B cell (primary cell): ENCODE results near the gene HOXD3. TPM values are rescaled to one million over a fixed set of nuclear protein-coding genes. Genes with fewer than 3 reads are reported as not detected.

Experiments
- ATAC-seq: fragments of 200-7000 bp; cut with Tn5 transposase; one replicate; pipeline ENCODE4 v1.10.0; 2021; ENCODE audit warnings: low read depth, mild to moderate bottlenecking, moderate number of reproducible peaks, moderate library complexity
- CTCF ChIA-PET: fragments of 350-600 bp; sonication (Branson Sonifier 250); formaldehyde crosslinking; loops from one replicate; lab custom pipeline; 2021; ENCODE audit warnings: antibody characterized with exemption, inconsistent platforms; lab: Charles Lee
- POLR2A ChIA-PET: fragments of 350-600 bp; sonication (Branson Sonifier 250); formaldehyde crosslinking; loops from one replicate; lab custom pipeline; 2021; ENCODE audit warnings: antibody characterized with exemption; lab: Charles Lee
- DNase-seq: peaks from one replicate; pipeline ENCODE4 v3.0.0; 2013
- H2AFZ ChIP-seq: 2 replicates; pipeline ENCODE4 v1.6.1; 2012; ENCODE audit warnings: mild to moderate bottlenecking, low read depth, low read length; ENCODE audit not compliant: insufficient read depth, poor library complexity, severe bottlenecking
- H3K27ac ChIP-seq, 2 donors: 1 replicate in 1 of 2; 2 replicates in 1 of 2; pipeline ENCODE4 v1.5.1; 2012 to 2013; ENCODE audit warnings: low read length in 2 of 2, mild to moderate bottlenecking in 2 of 2, moderate library complexity in 1 of 2
- H3K27me3 ChIP-seq, 4 experiments: fragments of 200-600 bp in 1 of 4; sonication (generic) in 1 of 4; replicated peaks in 1 of 4; 1 replicate in 2 of 4; 2 replicates in 2 of 4; pipeline versions ENCODE4 v1.6.1 to v1.7.0; 2013 to 2016; ENCODE audit warnings: low read length in 3 of 4, mild to moderate bottlenecking in 2 of 4, mixed read lengths in 1 of 4, moderate library complexity in 1 of 4; ENCODE audit not compliant: insufficient read depth in 4 of 4, control insufficient read depth in 3 of 4; ENCODE audit errors: control extremely low read depth in 1 of 4
- H3K36me3 ChIP-seq, 2 experiments: replicated peaks in 1 of 2; 1 replicate in 1 of 2; 2 replicates in 1 of 2; pipeline versions ENCODE4 v1.6.1 to v1.7.1; 2013; ENCODE audit warnings: low read length in 1 of 2; ENCODE audit not compliant: insufficient read depth in 2 of 2, control insufficient read depth in 1 of 2; ENCODE audit errors: control extremely low read depth in 1 of 2, extremely low read depth in 1 of 2
- H3K4me1 ChIP-seq, 2 donors: fragments of 200-600 bp in 1 of 2; sonication (generic) in 1 of 2; 1 replicate in 1 of 2; 2 replicates in 1 of 2; pipeline versions ENCODE4 v1.5.1 to v1.6.1; 2013 to 2017; ENCODE audit warnings: low read length in 2 of 2; ENCODE audit not compliant: control insufficient read depth in 2 of 2, insufficient read depth in 2 of 2
- H3K4me2 ChIP-seq: replicated peaks from 2 replicates; pipeline ENCODE3; 2012; ENCODE audit warnings: mild to moderate bottlenecking, low read depth, low read length; ENCODE audit not compliant: poor library complexity, severe bottlenecking
- H3K4me3 ChIP-seq, 5 experiments: fragments of 200-600 bp in 1 of 5; sonication (generic) in 1 of 5; 1 replicate in 3 of 5; 2 replicates in 2 of 5; pipeline versions ENCODE4 v1.5.1 to v1.7.0; 2011 to 2016; ENCODE audit warnings: low read length in 4 of 5, mild to moderate bottlenecking in 4 of 5, low read depth in 2 of 5, control low read depth in 1 of 5, moderate library complexity in 1 of 5; ENCODE audit not compliant: insufficient read depth in 1 of 5; ENCODE audit errors: control extremely low read depth in 1 of 5, extremely low read depth in 1 of 5
- H3K79me2 ChIP-seq: fragments of 200-600 bp; sonication (generic); one replicate; pipeline ENCODE4 v1.6.0; 2016; ENCODE audit warnings: low read length; ENCODE audit not compliant: control insufficient read depth, insufficient read depth
- H3K9ac ChIP-seq: fragments of 200-600 bp; sonication (generic); 2 replicates; pipeline ENCODE4 v1.6.1; 2017; ENCODE audit warnings: mild to moderate bottlenecking, low read length, moderate library complexity
- H3K9me3 ChIP-seq, 3 donors: one replicate each; pipeline versions ENCODE4 v1.6.1 to v1.7.1; 2013; ENCODE audit warnings: low read length in 2 of 3; ENCODE audit not compliant: control insufficient read depth in 2 of 3, insufficient read depth in 1 of 3; ENCODE audit errors: control extremely low read depth in 1 of 3
- H4K20me1 ChIP-seq: 2 replicates; pipeline ENCODE4 v1.6.0; 2012; ENCODE audit warnings: mild to moderate bottlenecking, low read length; ENCODE audit not compliant: insufficient read depth, control insufficient read depth, poor library complexity, severe bottlenecking
- H3K27ac Mint-ChIP-seq: one replicate; pipeline ENCODE4 v1.8.0; 2021; ENCODE audit warnings: mixed read lengths
- H3K27me3 Mint-ChIP-seq: one replicate; pipeline ENCODE4 v1.8.0; 2021; ENCODE audit warnings: mixed read lengths
- H3K4me1 Mint-ChIP-seq: one replicate; pipeline ENCODE4 v1.8.0; 2021; ENCODE audit warnings: mixed read lengths
- H3K4me3 Mint-ChIP-seq: one replicate; pipeline ENCODE4 v1.8.0; 2021; ENCODE audit warnings: mixed read lengths
- H3K9me3 Mint-ChIP-seq: one replicate; pipeline ENCODE4 v1.8.0; 2022; ENCODE audit warnings: mixed read lengths; ENCODE audit not compliant: insufficient read depth
- CTCF ChIP-seq: fragments of 200-600 bp; IDR thresholded peaks from one replicate; pipeline ENCODE4 v1.8.0; 2022; ENCODE audit warnings: antibody characterized with exemption, mild to moderate bottlenecking
- EZH2 ChIP-seq: IDR thresholded peaks from 2 replicates; pipeline ENCODE4 v1.6.1; 2012; ENCODE audit warnings: borderline replicate concordance, low read depth, mild to moderate bottlenecking, moderate library complexity, low read length; ENCODE audit not compliant: insufficient read depth, poor library complexity, severe bottlenecking
- WGBS: methylation state at CpG from one replicate; pipeline ENCODE4 v1.1.5; 2013; ENCODE audit warnings: missing lambda C conversion rate; ENCODE audit not compliant: insufficient coverage; 5-methylcytosine and 5-hydroxymethylcytosine counted together
- intact Hi-C: fragments of 100-400 bp; cut with micrococcal nuclease; formaldehyde crosslinking; loops from one replicate; pipeline ENCODE4 v1.10.0; 2022
- polyA plus RNA-seq: library from polyadenylated mRNA; depleted of rRNA; stranded (reverse); fragments of >200 nt; gene quantifications from 2 replicates; pipeline ENCODE4 v1.2.3, GENCODE V29; 2012
- total RNA-seq, 2 donors: library from RNA; stranded (reverse); fragments of 120-200 nt in 1 of 2; gene quantifications; 1 replicate in 1 of 2; 2 replicates in 1 of 2; pipeline versions ENCODE4 v1.2.3 to v1.2.4, GENCODE V29; 2013 to 2022

HOXD3 gene
- total and polyA plus RNA-seq, 2 donors (not counting 1 experiment from before 2014, with no cell fraction given), result not detected

GRCh38 chr2:176124947-176125771, 31.9 kb upstream of the HOXD3 start:
- Histone ChIP-seq H3K27me3 (peaks cover 0 to 89% (median 67%) of the 10 kb centered on the region in 4 experiments), H2AFZ (no peak overlapping the region), H3K4me1 (peaks cover 18 to 43% of the 10 kb centered on the region in 2 donors), H3K27ac (no peak overlapping the region), H3K4me2 (no peak overlapping the region), H4K20me1 (no peaks in the 10 kb centered on the region), H3K36me3 (no peaks in the 10 kb centered on the region), H3K79me2 (no peaks in the 10 kb centered on the region), H3K9me3 (peaks cover 0 to 53% (median 0%) of the 10 kb centered on the region in 3 donors), H3K4me3 (no peak overlapping the region), H3K9ac (no peak overlapping the region)
- no peak overlapping the region for H3K27ac Mint-ChIP-seq
- H3K4me3 Mint-ChIP-seq, result no peak overlapping the region
- intact Hi-C loops, result loop anchor here (5.0 kb wide), 1 partner anchor 1037 kb away; no protein-coding TSS in a partner anchor
- CTCF ChIA-PET, result interaction anchor here (0.8 to 4.6 kb wide), 8 partner anchors 29 to 1346 kb away, joined by 3 to 110 read pairs (median 8); no protein-coding TSS in a partner anchor
- H3K4me1 Mint-ChIP-seq, result peaks cover 19% of the 10 kb centered on the region
- ATAC-seq (no peak), DNase-seq (no peak)
- no peaks in the 10 kb centered on the region for H3K9me3 Mint-ChIP-seq
- 28% methylated on average over 8 of the region's 9 CpGs for WGBS
- POLR2A ChIA-PET, result no interaction called here
- no peak for TF ChIP-seq CTCF
- no peak for TF ChIP-seq EZH2
- peaks cover 69% of the 10 kb centered on the region for H3K27me3 Mint-ChIP-seq

GRCh38 chr2:176125772-176126054, 31.4 kb upstream of the HOXD3 start:
- CTCF ChIA-PET, result interaction anchor here (0.8 to 4.6 kb wide), 10 partner anchors 13 to 1345 kb away, joined by 3 to 110 read pairs (median 8); no protein-coding TSS in a partner anchor
- H2AFZ ChIP-seq, result no peak overlapping the region
- H3K4me2 ChIP-seq, result no peak overlapping the region
- WGBS, result 18% methylated on average over 4 of the region's 6 CpGs
- Mint-ChIP-seq H3K4me3 (no peak overlapping the region), H3K9me3 (no peaks in the 10 kb centered on the region), H3K27me3 (peaks cover 64% of the 10 kb centered on the region), H3K27ac (no peak overlapping the region), H3K4me1 (peaks cover 21% of the 10 kb centered on the region)
- no peak overlapping the region for H3K9ac ChIP-seq
- no peak overlapping the region for H3K4me3 ChIP-seq
- H4K20me1 ChIP-seq, result no peaks in the 10 kb centered on the region
- no peak for TF ChIP-seq EZH2
- no peak for TF ChIP-seq CTCF
- H3K27me3 ChIP-seq, result peaks cover 0 to 86% (median 64%) of the 10 kb centered on the region in 4 experiments
- no peak overlapping the region for H3K27ac ChIP-seq
- H3K4me1 ChIP-seq, result peaks cover 21 to 48% of the 10 kb centered on the region in 2 donors
- no peaks in the 10 kb centered on the region for H3K36me3 ChIP-seq
- intact Hi-C loops, result loop anchor here (1.0 to 5.0 kb wide), 2 partner anchors 429 to 1037 kb away; no protein-coding TSS in a partner anchor
- POLR2A ChIA-PET, result no interaction called here
- ATAC-seq, result no peak
- H3K9me3 ChIP-seq, result peaks cover 0 to 50% (median 0%) of the 10 kb centered on the region in 3 donors
- no peak for DNase-seq
- no peaks in the 10 kb centered on the region for H3K79me2 ChIP-seq
